IPS DF 19.7 (cell line): Measurements from ENCODE around the gene PCDHGA11.
"Not testable (repeated sequence)": the region's sequence is repeated elsewhere in the genome, so short reads cannot be mapped to it uniquely, and the experiment has no call there.

Source experiments
- DNase-seq: peaks from one replicate; pipeline ENCODE4 v3.0.0-alpha.2; 2013; ENCODE audit warnings: low read depth, low spot score

The PCDHGA11 gene

GRCh38 chr5:141431286-141431685 is 10.4 kb downstream of the PCDHGA11 start:
- DNase-seq, result no peak

GRCh38 chr5:141432308-141432707 is 11.5 kb downstream of the PCDHGA11 start:
- not testable (repeated sequence) for DNase-seq

GRCh38 chr5:141432726-141433125 is 11.9 kb downstream of the PCDHGA11 start:
- not testable (repeated sequence) for DNase-seq

- DNase-seq, result no peak
These were observed 13.2 kb downstream of the PCDHGA11 start for GRCh38 chr5:141434006-141434405.

GRCh38 chr5:141437221-141437620 is 16.4 kb downstream of the PCDHGA11 start:
- no peak for DNase-seq

- no peak for DNase-seq
These were observed 18.7 kb downstream of the PCDHGA11 start for GRCh38 chr5:141439411-141440141.

GRCh38 chr5:141440341-141440740 is 19.5 kb downstream of the PCDHGA11 start:
- no peak for DNase-seq

- DNase-seq, result no peak
These were observed 20.8 kb downstream of the PCDHGA11 start for GRCh38 chr5:141441571-141442170.

- no peak for DNase-seq
These were observed 44.5 kb downstream of the PCDHGA11 start for GRCh38 chr5:141465351-141465750.
